Measurements from ENCODE around the gene TTYH2.

Gene TTYH2

GRCh38 chr17:74196541-74197317, 16.6 kb upstream of the TTYH2 start:
- no peak for DNase-seq

- DNase-seq, result no peak
These were observed 15.6 kb upstream of the TTYH2 start for GRCh38 chr17:74197801-74198200.

- DNase-seq, result no peak
These were observed 14.7 kb upstream of the TTYH2 start for GRCh38 chr17:74198694-74199093.

GRCh38 chr17:74199306-74200092, 13.9 kb upstream of the TTYH2 start:
- DNase-seq, result peak; percentile 11

- DNase-seq, result no peak
These were observed 13.3 kb upstream of the TTYH2 start for GRCh38 chr17:74200112-74200511.

- DNase-seq, result no peak
These were observed 12.1 kb upstream of the TTYH2 start for GRCh38 chr17:74201250-74201649.

- DNase-seq, result no peak
These were observed 11.4 kb upstream of the TTYH2 start for GRCh38 chr17:74201948-74202347.

GRCh38 chr17:74202938-74203337, 10.4 kb upstream of the TTYH2 start:
- no peak for DNase-seq

GRCh38 chr17:74203439-74204240, 9.7 kb upstream of the TTYH2 start, which contains the start of gene RPL38:
RPL38 (plus strand) TSS chr17:74203678; CDS start chr17:74203956, 278 bp downstream.
- DNase-seq, result peak; percentile 92

GRCh38 chr17:74204474-74204873, 8.9 kb upstream of the TTYH2 start:
- no peak for DNase-seq

- no peak for DNase-seq
These were observed 8.1 kb upstream of the TTYH2 start for GRCh38 chr17:74205274-74205673.

- no peak for DNase-seq
These were observed 7.0 kb upstream of the TTYH2 start for GRCh38 chr17:74206332-74206818.

GRCh38 chr17:74210191-74211140, 2.9 kb upstream of the TTYH2 start:
- peak; percentile 18 for DNase-seq

- DNase-seq, result no peak
These were observed 2.0 kb upstream of the TTYH2 start for GRCh38 chr17:74211141-74211911.

- no peak for DNase-seq
These were observed 1.5 kb upstream of the TTYH2 start for GRCh38 chr17:74211912-74212208.

GRCh38 chr17:74212209-74212912, 1.0 kb upstream of the TTYH2 start:
- no peak for DNase-seq

GRCh38 chr17:74213861-74214391, 555 bp downstream of the TTYH2 start:
- DNase-seq, result peak; percentile 46

- DNase-seq, result no peak
These were observed 1.3 kb downstream of the TTYH2 start for GRCh38 chr17:74214484-74215341.

GRCh38 chr17:74215342-74215727, 2.0 kb downstream of the TTYH2 start:
- DNase-seq, result no peak

Measured in GDM1 (cell line).